GM23338 (cell line): ENCODE results near the gene SMAD3. TPM values are rescaled to one million over a fixed set of nuclear protein-coding genes. Genes with fewer than 3 reads are reported as not detected.

Experiments used
- ATAC-seq: fragments of 200-7000 bp; cut with Tn5 transposase; 3 replicates; pipeline ENCODE4 v1.9.1; 2020
- DNase-seq: peaks from one replicate; pipeline ENCODE4 v3.0.0-alpha.2; 2015; ENCODE audit warnings: low spot score
- H2AFZ ChIP-seq: fragments of 200-600 bp; sonication (generic); 2 replicates; pipeline ENCODE4 v1.8.0; 2016; ENCODE audit warnings: antibody characterized with exemption, mild to moderate bottlenecking, moderate library complexity
- H3F3A ChIP-seq: fragments of 200-600 bp; sonication (generic); replicated peaks from 2 replicates; pipeline ENCODE4 v1.8.0; 2017; ENCODE audit warnings: antibody characterized with exemption, mixed run types, low read depth
- H3K27ac ChIP-seq: fragments of 200-600 bp; sonication (generic); 2 replicates; pipeline ENCODE4 v1.6.1; 2016; ENCODE audit warnings: low read depth
- H3K27me3 ChIP-seq: fragments of 200-600 bp; sonication (generic); 2 replicates; pipeline ENCODE4 v1.8.0; 2016; ENCODE audit warnings: mild to moderate bottlenecking, mixed run types, moderate library complexity; ENCODE audit not compliant: insufficient read depth
- H3K36me3 ChIP-seq: fragments of 200-600 bp; sonication (generic); 2 replicates; pipeline ENCODE4 v1.8.0; 2016; ENCODE audit warnings: mild to moderate bottlenecking; ENCODE audit not compliant: insufficient read depth
- H3K4me1 ChIP-seq: fragments of 200-600 bp; sonication (generic); 2 replicates; pipeline ENCODE4 v1.8.0; 2016; ENCODE audit warnings: mild to moderate bottlenecking, moderate library complexity; ENCODE audit not compliant: insufficient read depth
- H3K4me2 ChIP-seq: fragments of 200-600 bp; sonication (generic); 2 replicates; pipeline ENCODE4 v1.7.1; 2017; ENCODE audit warnings: mixed run types
- H3K4me3 ChIP-seq: fragments of 200-600 bp; sonication (generic); 2 replicates; pipeline ENCODE4 v1.6.1; 2016; ENCODE audit warnings: mixed run types
- H3K79me2 ChIP-seq: fragments of 200-600 bp; sonication (generic); replicated peaks from 2 replicates; pipeline ENCODE4 v1.8.0; 2017; ENCODE audit warnings: mild to moderate bottlenecking; ENCODE audit not compliant: insufficient read depth
- H3K9me2 ChIP-seq: fragments of 200-600 bp; sonication (generic); 2 replicates; pipeline ENCODE4 v1.8.0; 2017; ENCODE audit not compliant: insufficient read depth
- H4K20me1 ChIP-seq: fragments of 200-600 bp; sonication (generic); replicated peaks from 2 replicates; pipeline ENCODE4 v1.8.0; 2017; ENCODE audit warnings: mild to moderate bottlenecking; ENCODE audit not compliant: insufficient read depth
- H3K27ac Mint-ChIP-seq: 2 replicates; pipeline ENCODE4 v1.8.0; 2020; ENCODE audit warnings: inconsistent platforms, mild to moderate bottlenecking, moderate library complexity, mixed read lengths
- H3K27me3 Mint-ChIP-seq: 3 replicates; pipeline ENCODE4 v1.8.0; 2022; ENCODE audit warnings: low read depth, mild to moderate bottlenecking, moderate library complexity, mixed read lengths, inconsistent platforms; ENCODE audit not compliant: insufficient read depth, poor library complexity
- H3K36me3 Mint-ChIP-seq: 3 replicates; pipeline ENCODE4 v1.8.0; 2021; ENCODE audit warnings: low read depth, mild to moderate bottlenecking, inconsistent platforms, moderate library complexity, mixed read lengths
- H3K4me1 Mint-ChIP-seq: 3 replicates; pipeline ENCODE4 v1.8.0; 2020; ENCODE audit warnings: mild to moderate bottlenecking, inconsistent platforms, mixed read lengths
- H3K4me3 Mint-ChIP-seq: 3 replicates; pipeline ENCODE4 v1.8.0; 2021; ENCODE audit warnings: moderate library complexity, mild to moderate bottlenecking, inconsistent platforms, mixed read lengths
- H3K9me3 Mint-ChIP-seq: 3 replicates; pipeline ENCODE4 v1.8.0; 2020; ENCODE audit warnings: moderate library complexity, mild to moderate bottlenecking, inconsistent platforms, mixed read lengths
- EZH2phosphoT487 ChIP-seq: fragments of 200-600 bp; sonication (generic); IDR thresholded peaks from one replicate; pipeline ENCODE4 v1.8.1; 2018; ENCODE audit warnings: antibody characterized with exemption; ENCODE audit not compliant: unreplicated experiment
- JUNB ChIP-seq: IDR thresholded peaks from one replicate; pipeline ENCODE4 v1.6.1; 2016; ENCODE audit warnings: antibody characterized with exemption; ENCODE audit not compliant: unreplicated experiment
- STAT1 ChIP-seq: IDR thresholded peaks from one replicate; pipeline ENCODE4 v1.6.1; 2016; ENCODE audit warnings: antibody characterized with exemption; ENCODE audit not compliant: unreplicated experiment
- ZNF114 ChIP-seq: fragments of 250-450 bp; sonication (Bioruptor Pico); IDR thresholded peaks from 2 replicates; pipeline ENCODE4 v1.5.0; 2020; ENCODE audit warnings: mild to moderate bottlenecking, moderate library complexity
- ZNF331 ChIP-seq: fragments of 250-450 bp; sonication (Bioruptor Pico); IDR thresholded peaks from 2 replicates; pipeline ENCODE4 v1.5.0; 2020; ENCODE audit warnings: low read depth, mild to moderate bottlenecking, moderate library complexity
- polyA plus RNA-seq: library from polyadenylated mRNA; unstranded; fragments of >200 nt; fragmentation: Nextera tagmentation; extraction: Ambion mirVana; gene quantifications from 2 replicates; pipeline ENCODE4 v1.2.1, GENCODE V29; 2016
- total RNA-seq: library from RNA; depleted of rRNA; stranded (reverse); fragments of >200 nt; shearing (Covaris generic); gene quantifications from 2 replicates; pipeline ENCODE4 v1.2.3, GENCODE V29; 2014
- TF ChIP-seq, protein P1 (sequence below), 2 experiments: fragments of 200-600 bp in 1 of 2; sonication (generic) in 1 of 2; conservative IDR thresholded peaks; 2 replicates each; pipeline versions ENCODE4 v1.5.1 to v1.6.1; 2016 to 2017; ENCODE audit warnings: antibody characterized with exemption in 2 of 2, low read depth in 2 of 2, mild to moderate bottlenecking in 2 of 2, moderate library complexity in 1 of 2
- TF ChIP-seq, protein P2 (sequence below): fragments of 250-450 bp; sonication (Bioruptor Pico); IDR thresholded peaks from 2 replicates; pipeline ENCODE4 v1.5.0; 2020; ENCODE audit warnings: mild to moderate bottlenecking, moderate library complexity

The SMAD3 gene
- total and polyA plus RNA-seq, 2 experiments from 2014 or later: 4.9 to 11.6 TPM

DNA sequence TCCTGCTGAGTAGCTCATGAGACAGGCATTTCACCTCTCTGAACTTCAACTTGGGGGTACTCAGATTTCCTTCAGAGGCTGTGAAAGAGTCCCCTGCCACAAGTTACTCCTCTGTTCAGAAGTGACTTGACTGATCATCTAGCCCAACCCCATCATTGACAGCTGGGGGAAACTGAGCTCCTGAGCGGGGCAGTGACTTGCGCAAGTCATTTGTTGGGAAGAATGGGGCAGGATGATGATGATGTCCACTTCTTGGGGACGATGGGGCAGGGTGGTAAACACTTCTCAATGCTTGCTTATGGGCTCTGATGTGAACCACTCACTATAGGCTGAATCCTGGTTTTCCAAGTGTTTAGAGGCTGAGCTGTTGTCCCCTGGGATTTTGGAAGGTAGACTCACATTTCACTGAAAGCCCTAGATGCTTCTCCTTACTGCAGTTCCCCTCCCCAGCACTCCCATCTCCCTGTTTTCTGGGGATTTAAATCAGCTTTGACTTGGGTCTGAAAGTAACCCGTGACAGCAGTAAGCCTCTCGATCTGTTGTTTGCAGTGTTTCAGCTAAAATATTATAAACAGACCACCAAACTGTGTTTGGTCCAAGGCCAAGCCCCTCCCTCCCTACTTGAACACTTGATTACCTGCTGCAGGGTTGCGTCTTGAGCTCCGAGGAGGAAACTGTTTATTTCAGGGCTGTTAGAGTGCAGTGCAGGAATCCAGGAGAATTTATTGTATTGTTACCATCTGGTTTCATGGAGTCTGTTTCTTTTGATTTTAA is 25.1 kb downstream of the SMAD3 start:
- Mint-ChIP-seq H3K27ac (peak overlapping the region; percentile 80), H3K9me3 (no peaks in the 10 kb centered on the region), H3K27me3 (peaks cover 5% of the 10 kb centered on the region), H3K4me1 (peaks cover 75% of the 10 kb centered on the region), H3K36me3 (no peaks in the 10 kb centered on the region), H3K4me3 (no peak overlapping the region)
- Histone ChIP-seq H3K4me2 (no peak overlapping the region), H3K9me2 (no peaks in the 10 kb centered on the region), H3K27ac (no peak overlapping the region), H3K36me3 (peaks cover 4% of the 10 kb centered on the region; the same call in 1 of the 2 replicates), H4K20me1 (no peaks in the 10 kb centered on the region; the same call in 1 of the 2 replicates), H3K79me2 (peaks cover 40% of the 10 kb centered on the region), H3K4me3 (no peak overlapping the region), H3K27me3 (no peaks in the 10 kb centered on the region), H3F3A (no peaks in the 10 kb centered on the region), H3K4me1 (peaks cover 31% of the 10 kb centered on the region), H2AFZ (no peak overlapping the region)
- DNase-seq (peak; percentile 30), ATAC-seq (no peak)
- TF ChIP-seq, protein P1, sequence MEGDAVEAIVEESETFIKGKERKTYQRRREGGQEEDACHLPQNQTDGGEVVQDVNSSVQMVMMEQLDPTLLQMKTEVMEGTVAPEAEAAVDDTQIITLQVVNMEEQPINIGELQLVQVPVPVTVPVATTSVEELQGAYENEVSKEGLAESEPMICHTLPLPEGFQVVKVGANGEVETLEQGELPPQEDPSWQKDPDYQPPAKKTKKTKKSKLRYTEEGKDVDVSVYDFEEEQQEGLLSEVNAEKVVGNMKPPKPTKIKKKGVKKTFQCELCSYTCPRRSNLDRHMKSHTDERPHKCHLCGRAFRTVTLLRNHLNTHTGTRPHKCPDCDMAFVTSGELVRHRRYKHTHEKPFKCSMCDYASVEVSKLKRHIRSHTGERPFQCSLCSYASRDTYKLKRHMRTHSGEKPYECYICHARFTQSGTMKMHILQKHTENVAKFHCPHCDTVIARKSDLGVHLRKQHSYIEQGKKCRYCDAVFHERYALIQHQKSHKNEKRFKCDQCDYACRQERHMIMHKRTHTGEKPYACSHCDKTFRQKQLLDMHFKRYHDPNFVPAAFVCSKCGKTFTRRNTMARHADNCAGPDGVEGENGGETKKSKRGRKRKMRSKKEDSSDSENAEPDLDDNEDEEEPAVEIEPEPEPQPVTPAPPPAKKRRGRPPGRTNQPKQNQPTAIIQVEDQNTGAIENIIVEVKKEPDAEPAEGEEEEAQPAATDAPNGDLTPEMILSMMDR (conservative IDR thresholded peaks at IDR 0.05; ENCODE audit: low read depth in 2 of 2): no peak
- no peak for TF ChIP-seq EZH2phosphoT487
- no peak for TF ChIP-seq ZNF331 (CRISPR knock-in tag)
- TF ChIP-seq ZNF114 (CRISPR knock-in tag): no peak
- no peak for TF ChIP-seq STAT1
- TF ChIP-seq JUNB: no peak
- TF ChIP-seq, protein P2, sequence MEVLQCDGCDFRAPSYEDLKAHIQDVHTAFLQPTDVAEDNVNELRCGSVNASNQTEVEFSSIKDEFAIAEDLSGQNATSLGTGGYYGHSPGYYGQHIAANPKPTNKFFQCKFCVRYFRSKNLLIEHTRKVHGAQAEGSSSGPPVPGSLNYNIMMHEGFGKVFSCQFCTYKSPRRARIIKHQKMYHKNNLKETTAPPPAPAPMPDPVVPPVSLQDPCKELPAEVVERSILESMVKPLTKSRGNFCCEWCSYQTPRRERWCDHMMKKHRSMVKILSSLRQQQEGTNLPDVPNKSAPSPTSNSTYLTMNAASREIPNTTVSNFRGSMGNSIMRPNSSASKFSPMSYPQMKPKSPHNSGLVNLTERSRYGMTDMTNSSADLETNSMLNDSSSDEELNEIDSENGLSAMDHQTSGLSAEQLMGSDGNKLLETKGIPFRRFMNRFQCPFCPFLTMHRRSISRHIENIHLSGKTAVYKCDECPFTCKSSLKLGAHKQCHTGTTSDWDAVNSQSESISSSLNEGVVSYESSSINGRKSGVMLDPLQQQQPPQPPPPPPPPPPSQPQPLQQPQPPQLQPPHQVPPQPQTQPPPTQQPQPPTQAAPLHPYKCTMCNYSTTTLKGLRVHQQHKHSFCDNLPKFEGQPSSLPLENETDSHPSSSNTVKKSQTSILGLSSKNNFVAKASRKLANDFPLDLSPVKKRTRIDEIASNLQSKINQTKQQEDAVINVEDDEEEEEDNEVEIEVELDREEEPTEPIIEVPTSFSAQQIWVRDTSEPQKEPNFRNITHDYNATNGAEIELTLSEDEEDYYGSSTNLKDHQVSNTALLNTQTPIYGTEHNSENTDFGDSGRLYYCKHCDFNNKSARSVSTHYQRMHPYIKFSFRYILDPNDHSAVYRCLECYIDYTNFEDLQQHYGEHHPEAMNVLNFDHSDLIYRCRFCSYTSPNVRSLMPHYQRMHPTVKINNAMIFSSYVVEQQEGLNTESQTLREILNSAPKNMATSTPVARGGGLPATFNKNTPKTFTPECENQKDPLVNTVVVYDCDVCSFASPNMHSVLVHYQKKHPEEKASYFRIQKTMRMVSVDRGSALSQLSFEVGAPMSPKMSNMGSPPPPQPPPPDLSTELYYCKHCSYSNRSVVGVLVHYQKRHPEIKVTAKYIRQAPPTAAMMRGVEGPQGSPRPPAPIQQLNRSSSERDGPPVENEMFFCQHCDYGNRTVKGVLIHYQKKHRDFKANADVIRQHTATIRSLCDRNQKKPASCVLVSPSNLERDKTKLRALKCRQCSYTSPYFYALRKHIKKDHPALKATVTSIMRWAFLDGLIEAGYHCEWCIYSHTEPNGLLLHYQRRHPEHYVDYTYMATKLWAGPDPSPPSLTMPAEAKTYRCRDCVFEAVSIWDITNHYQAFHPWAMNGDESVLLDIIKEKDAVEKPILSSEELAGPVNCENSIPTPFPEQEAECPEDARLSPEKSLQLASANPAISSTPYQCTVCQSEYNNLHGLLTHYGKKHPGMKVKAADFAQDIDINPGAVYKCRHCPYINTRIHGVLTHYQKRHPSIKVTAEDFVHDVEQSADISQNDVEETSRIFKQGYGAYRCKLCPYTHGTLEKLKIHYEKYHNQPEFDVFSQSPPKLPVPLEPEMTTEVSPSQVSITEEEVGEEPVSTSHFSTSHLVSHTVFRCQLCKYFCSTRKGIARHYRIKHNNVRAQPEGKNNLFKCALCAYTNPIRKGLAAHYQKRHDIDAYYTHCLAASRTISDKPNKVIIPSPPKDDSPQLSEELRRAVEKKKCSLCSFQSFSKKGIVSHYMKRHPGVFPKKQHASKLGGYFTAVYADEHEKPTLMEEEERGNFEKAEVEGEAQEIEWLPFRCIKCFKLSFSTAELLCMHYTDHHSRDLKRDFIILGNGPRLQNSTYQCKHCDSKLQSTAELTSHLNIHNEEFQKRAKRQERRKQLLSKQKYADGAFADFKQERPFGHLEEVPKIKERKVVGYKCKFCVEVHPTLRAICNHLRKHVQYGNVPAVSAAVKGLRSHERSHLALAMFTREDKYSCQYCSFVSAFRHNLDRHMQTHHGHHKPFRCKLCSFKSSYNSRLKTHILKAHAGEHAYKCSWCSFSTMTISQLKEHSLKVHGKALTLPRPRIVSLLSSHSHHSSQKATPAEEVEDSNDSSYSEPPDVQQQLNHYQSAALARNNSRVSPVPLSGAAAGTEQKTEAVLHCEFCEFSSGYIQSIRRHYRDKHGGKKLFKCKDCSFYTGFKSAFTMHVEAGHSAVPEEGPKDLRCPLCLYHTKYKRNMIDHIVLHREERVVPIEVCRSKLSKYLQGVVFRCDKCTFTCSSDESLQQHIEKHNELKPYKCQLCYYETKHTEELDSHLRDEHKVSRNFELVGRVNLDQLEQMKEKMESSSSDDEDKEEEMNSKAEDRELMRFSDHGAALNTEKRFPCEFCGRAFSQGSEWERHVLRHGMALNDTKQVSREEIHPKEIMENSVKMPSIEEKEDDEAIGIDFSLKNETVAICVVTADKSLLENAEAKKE: no peak
